GM20000 (cell line): Measurements from ENCODE around the gene TIA1.
"Not testable (repeated sequence)": the region's sequence is repeated elsewhere in the genome, so short reads cannot be mapped to it uniquely, and the experiment has no call there.

Experiments
- DNase-seq: peaks from one replicate; pipeline ENCODE4 v3.0.0; 2012; ENCODE audit warnings: low spot score
- TF ChIP-seq, protein P1 (sequence below): IDR thresholded peaks from 2 replicates; pipeline ENCODE4 v1.5.1; 2012; ENCODE audit warnings: mild to moderate bottlenecking, control low read depth; ENCODE audit errors: extremely low read depth, missing control alignments

The TIA1 gene, protein sequence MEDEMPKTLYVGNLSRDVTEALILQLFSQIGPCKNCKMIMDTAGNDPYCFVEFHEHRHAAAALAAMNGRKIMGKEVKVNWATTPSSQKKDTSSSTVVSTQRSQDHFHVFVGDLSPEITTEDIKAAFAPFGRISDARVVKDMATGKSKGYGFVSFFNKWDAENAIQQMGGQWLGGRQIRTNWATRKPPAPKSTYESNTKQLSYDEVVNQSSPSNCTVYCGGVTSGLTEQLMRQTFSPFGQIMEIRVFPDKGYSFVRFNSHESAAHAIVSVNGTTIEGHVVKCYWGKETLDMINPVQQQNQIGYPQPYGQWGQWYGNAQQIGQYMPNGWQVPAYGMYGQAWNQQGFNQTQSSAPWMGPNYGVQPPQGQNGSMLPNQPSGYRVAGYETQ

DNA sequence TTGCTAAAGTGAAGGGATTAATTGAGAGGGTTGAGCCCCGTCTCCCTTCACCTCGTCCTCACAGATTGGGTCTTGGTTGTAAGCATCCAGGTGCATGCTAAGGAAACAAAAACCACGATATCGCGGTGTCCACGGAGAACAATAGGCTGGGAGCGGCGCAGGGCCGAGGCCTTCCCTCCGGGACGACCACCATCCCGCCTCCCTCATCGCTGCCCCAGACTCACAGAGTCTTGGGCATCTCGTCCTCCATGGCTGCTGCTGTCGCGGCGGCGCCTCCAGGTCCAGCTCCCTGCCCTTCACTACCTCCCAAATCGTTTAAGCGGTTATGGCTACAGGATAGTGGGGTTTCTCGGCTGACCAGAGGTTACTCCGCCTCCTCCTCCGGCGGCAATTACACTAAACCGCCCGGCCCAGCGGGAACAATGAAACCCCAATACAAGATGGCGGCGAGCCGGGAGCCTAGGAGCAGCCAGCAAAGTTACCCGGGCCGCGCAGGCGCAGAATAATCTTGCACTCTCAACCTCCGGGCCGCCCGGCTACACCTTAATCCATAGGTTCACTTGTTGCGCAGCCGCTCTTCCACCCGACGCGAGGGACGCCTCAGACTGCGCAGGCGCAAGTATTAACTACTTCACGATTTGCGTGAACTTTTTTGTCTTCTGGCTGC is at the start of gene TIA1:
Gene TIA1 (minus strand): TSS at position 448 of the 667 bp plus-strand sequence. CDS start 198 bp downstream, at position 250.
- peak; percentile 93 for DNase-seq
- TF ChIP-seq, protein P1, sequence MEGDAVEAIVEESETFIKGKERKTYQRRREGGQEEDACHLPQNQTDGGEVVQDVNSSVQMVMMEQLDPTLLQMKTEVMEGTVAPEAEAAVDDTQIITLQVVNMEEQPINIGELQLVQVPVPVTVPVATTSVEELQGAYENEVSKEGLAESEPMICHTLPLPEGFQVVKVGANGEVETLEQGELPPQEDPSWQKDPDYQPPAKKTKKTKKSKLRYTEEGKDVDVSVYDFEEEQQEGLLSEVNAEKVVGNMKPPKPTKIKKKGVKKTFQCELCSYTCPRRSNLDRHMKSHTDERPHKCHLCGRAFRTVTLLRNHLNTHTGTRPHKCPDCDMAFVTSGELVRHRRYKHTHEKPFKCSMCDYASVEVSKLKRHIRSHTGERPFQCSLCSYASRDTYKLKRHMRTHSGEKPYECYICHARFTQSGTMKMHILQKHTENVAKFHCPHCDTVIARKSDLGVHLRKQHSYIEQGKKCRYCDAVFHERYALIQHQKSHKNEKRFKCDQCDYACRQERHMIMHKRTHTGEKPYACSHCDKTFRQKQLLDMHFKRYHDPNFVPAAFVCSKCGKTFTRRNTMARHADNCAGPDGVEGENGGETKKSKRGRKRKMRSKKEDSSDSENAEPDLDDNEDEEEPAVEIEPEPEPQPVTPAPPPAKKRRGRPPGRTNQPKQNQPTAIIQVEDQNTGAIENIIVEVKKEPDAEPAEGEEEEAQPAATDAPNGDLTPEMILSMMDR = no peak

DNA sequence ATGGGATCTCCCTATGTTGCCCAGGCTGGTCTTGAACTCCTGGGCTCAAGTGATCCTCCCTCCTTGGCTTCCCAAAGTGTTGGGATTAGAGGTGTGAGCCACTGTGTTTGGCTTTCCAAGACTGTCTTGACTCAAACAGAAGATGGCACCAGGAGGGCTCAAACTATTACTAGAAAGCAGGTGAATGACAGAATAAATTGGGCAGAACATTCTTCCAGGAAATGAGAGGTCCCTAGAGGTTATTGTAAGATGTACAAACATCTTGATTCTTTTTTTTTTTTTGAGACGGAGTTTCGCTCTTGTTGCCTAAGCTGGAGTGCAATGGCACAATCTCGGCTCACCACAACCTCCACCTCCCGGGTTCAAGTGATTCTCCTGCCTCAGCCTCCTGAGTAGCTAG is 49.4 kb upstream of the TIA1 start:
- DNase-seq = not testable (repeated sequence)

DNA sequence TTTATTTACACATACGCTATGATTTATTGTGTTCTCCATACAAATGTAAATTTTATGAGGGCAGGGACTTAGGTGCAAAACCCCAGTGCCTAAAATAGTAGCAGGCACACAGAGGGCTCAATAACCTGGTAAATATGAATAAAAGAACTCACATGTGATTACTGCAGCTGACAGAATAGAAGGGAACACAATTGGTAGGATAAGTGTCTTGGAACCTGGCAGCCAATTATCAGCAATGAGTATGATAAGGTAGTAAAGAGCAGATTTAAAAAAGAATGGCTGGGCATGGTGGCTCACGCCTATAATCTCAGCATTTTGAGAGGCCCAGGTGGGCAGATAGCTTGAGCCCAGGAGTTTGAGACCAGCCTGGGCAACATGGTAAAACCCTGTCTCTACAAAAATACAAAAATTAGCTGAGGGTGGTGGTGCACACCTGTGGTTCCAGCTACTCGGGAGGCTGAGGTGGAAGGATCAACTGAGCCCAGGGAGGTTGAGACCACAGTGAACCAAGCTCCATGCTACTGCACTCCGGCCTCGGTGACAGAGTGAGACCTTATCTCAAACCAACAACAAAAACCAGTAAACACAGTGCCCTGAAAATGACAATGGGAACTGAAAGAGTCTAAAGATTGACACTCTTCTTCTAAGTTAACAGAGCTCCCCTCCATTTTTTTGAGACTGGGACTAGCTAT is 35.2 kb upstream of the TIA1 start:
- TF ChIP-seq, protein P1 = no peak
- no peak for DNase-seq

DNA sequence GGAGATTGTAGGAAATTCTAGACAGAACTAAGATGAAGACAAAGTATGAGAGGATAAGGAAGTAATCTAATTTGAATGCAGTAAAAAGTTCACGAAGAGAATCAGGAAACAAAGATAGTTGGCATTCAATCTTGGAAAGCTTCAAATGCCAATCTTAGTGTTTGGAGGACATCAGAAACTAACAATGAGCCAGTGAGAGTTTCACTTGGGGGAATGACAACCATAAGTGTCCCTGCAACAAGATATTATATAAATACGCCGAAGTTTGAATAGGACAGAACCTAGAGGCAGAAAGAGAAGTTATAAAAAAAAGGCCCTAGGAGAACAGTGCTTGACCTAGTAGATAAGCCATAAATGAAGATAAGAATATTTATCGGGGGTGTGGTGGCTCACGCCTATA is 34.0 kb upstream of the TIA1 start:
- TF ChIP-seq, protein P1 = no peak
- DNase-seq = no peak

DNA sequence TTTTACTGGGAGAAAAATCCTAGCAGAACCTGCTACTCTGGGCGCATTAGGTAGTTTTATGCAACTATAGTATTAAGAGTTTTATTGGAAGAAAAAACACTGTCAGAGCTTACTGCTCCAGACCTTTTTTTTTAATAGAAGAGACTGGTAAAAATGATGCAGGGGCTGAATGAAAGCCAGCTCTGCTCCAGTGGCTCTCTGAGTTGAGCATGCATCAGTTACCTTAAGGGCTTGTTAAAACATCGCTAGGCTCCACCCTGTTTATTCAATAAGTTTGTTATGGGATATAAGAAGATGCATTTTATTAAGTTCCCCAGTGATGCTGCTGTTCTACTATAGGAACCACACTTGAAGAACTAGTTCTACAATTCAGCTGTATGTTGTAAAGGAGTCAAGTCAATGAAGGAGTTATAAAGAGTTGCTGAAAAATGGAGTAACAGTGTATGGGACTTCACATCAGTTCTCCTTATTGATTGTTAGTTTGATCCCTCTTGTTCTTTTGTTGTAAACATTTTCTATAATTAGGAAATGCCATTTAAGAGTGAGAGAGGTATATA is 31.9 kb upstream of the TIA1 start:
- TF ChIP-seq, protein P1 = no peak
- DNase-seq = no peak

DNA sequence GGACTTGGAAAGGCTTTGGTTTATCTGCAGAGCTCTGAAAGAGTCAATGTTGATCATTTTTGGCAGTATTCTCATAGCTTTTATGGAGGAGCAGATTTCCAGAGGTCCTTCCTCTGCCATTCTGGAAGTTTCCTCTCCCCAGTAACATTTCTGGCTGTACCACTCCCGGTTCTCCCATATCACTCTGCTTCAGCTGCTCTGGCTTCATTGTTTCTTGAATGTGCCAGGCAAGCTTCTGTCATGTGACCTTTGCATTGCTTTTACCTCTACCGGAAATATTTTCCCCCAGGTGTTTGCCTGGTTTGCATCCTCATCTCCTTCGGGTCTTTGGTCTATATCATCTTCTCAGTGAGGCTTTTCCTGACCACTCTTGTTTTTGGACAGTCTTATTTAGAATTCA is 21.9 kb upstream of the TIA1 start:
- TF ChIP-seq, protein P1 = no peak
- DNase-seq = no peak

DNA sequence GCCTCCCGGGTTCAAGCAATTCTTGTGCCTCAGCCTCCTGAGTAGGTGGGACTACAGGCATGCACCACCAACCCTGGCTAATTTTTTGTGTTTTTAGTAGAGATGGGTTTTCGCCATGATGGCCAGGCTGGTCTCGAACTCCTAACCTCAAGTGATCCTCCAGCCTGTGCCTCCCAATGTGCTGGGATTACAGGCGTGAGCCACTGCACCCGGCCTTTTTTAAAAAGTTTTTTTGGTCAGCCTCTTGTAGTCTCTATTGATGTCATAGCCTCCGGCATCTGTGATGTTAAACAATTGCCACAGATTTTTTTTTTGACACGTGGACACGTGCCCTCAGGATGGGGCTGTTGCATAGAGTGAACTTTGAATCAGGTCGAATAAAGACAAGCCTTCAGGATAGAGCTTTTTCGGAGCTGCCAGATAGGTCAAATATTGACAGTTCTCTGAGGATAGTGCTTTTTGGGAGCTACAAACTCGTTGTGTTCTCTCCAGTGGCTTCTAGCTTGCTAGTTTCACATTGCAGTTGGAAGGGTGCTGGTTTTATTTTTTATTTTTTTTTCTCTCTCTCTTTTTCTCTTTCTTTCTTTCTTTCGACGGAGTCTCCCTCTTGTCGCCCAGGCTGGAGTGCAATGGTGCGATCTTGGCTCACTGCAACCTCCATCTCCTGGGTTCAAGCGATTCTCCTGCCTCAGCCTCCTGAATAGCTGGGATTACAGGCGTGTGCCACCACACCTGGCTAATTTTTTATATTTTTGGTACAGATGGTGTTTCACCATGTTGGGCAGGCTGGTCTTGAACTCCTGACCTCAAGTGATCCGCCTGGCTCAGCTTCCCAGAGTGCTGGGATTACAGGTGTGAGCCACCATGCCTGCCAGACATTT is 21.2 kb upstream of the TIA1 start:
- DNase-seq = not testable (repeated sequence)

DNA sequence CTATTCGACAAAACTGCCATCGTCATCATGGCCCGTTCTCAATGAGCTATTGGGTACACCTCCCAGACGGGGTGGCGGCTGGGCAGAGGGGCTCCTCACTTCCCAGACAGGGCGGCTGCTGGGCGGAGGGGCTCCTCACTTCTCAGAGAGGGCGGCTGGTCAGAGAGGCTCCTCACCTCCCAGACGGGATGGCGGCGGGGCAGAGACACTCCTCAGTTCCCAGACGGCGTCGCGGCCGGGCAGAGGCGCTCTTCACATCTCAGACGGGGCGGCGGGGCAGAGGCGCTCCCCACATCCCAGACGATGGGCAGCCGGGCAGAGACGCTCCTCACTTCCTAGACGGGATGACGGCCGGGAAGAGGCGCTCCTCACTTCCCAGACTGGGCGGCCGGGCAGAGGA is 18.5 kb upstream of the TIA1 start:
- DNase-seq = not testable (repeated sequence)
